BJ (cell line): ENCODE measurements around the gene PTPRK. TPM values are rescaled to one million over a fixed set of nuclear protein-coding genes. Genes with fewer than 3 reads are reported as not detected.

Experiments
- CTCF ChIA-PET: fragments of 350-600 bp; formaldehyde crosslinking; extraction: SDS; loops from one replicate; lab custom pipeline; 2021; ENCODE audit warnings: antibody characterized with exemption, inconsistent platforms; lab: Yijun Ruan, JAX
- POLR2A ChIA-PET: fragments of 300-600 bp; sonication (Branson Sonifier 250); formaldehyde crosslinking; extraction: SDS; loops from one replicate; lab custom pipeline; 2021; ENCODE audit warnings: antibody characterized with exemption; lab: Charles Lee
- DNase-seq: peaks from one replicate; pipeline ENCODE4 v3.0.0-alpha.2; 2011; ENCODE audit warnings: low read depth
- H3K27me3 ChIP-seq: 2 replicates; pipeline ENCODE4 v1.6.0; 2011; ENCODE audit warnings: low read length; ENCODE audit not compliant: control insufficient read depth, insufficient read depth
- H3K36me3 ChIP-seq: 2 replicates; pipeline ENCODE4 v1.5.1; 2011; ENCODE audit warnings: low read length; ENCODE audit not compliant: control insufficient read depth, insufficient read depth
- H3K4me3 ChIP-seq: 2 replicates; pipeline ENCODE4 v1.5.1; 2011; ENCODE audit warnings: low read depth, mild to moderate bottlenecking, control low read depth, low read length
- polyA plus RNA-seq: library from polyadenylated mRNA; depleted of rRNA; stranded (reverse); fragments of >200 nt; gene quantifications from 2 replicates; pipeline ENCODE4 v1.2.3, GENCODE V29; 2011
- TF ChIP-seq, protein P1 (sequence below): IDR thresholded peaks from 2 replicates; pipeline ENCODE4 v1.5.1; 2011; ENCODE audit warnings: low read depth, mild to moderate bottlenecking, control low read depth, inconsistent platforms, low read length, moderate library complexity; ENCODE audit not compliant: insufficient read depth

PTPRK gene
- polyA plus RNA-seq, 1 experiment, result 18.5 TPM

DNA sequence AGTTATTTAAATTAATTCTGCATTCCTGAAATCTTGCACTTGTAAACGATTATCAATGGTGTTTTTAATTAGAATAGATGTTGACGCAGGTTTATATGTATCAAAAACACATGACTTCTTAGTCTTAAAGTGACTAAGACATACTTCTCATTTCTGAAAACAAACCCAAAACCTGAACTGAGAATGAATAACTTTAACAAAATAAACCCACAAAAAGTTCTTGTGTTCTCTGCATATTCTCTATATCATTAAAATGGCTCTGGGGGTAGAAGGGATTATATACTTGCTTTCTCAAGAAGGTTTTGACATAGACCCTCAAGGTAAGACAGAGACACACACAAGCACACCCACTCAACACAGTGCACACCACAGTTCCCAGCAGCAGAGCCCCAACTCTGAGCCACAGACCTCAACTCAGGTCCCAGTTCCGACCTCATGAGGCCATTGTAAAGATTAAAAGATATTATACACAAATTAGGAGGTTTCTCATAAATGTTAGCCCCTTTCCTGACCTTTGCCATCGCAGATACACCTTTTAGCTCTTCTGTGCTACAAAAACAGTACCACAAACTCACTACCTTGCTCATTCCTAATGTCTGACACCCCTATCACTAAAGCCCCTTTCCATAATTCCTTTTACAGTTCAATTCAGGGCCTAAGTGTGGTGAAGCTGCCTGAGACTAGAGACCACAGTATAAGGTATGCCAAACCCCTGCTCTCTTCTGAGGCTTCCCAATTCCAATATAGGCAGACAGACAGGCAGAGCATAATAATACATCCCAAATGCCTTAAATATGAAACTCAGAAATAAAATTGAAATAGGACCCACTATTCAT is 267.8 kb downstream of the PTPRK start:
- H3K36me3 ChIP-seq, result no peaks in the 10 kb centered on the region
- ChIA-PET CTCF (interaction anchor here (0.6 kb wide), 1 partner anchor 10 kb away, joined by 3 read pairs; no protein-coding TSS in a partner anchor), POLR2A (no interaction called here)
- no peaks in the 10 kb centered on the region for H3K27me3 ChIP-seq
- TF ChIP-seq, protein P1, sequence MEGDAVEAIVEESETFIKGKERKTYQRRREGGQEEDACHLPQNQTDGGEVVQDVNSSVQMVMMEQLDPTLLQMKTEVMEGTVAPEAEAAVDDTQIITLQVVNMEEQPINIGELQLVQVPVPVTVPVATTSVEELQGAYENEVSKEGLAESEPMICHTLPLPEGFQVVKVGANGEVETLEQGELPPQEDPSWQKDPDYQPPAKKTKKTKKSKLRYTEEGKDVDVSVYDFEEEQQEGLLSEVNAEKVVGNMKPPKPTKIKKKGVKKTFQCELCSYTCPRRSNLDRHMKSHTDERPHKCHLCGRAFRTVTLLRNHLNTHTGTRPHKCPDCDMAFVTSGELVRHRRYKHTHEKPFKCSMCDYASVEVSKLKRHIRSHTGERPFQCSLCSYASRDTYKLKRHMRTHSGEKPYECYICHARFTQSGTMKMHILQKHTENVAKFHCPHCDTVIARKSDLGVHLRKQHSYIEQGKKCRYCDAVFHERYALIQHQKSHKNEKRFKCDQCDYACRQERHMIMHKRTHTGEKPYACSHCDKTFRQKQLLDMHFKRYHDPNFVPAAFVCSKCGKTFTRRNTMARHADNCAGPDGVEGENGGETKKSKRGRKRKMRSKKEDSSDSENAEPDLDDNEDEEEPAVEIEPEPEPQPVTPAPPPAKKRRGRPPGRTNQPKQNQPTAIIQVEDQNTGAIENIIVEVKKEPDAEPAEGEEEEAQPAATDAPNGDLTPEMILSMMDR, result no peak
- no peak for DNase-seq
- no peak overlapping the region for H3K4me3 ChIP-seq

DNA sequence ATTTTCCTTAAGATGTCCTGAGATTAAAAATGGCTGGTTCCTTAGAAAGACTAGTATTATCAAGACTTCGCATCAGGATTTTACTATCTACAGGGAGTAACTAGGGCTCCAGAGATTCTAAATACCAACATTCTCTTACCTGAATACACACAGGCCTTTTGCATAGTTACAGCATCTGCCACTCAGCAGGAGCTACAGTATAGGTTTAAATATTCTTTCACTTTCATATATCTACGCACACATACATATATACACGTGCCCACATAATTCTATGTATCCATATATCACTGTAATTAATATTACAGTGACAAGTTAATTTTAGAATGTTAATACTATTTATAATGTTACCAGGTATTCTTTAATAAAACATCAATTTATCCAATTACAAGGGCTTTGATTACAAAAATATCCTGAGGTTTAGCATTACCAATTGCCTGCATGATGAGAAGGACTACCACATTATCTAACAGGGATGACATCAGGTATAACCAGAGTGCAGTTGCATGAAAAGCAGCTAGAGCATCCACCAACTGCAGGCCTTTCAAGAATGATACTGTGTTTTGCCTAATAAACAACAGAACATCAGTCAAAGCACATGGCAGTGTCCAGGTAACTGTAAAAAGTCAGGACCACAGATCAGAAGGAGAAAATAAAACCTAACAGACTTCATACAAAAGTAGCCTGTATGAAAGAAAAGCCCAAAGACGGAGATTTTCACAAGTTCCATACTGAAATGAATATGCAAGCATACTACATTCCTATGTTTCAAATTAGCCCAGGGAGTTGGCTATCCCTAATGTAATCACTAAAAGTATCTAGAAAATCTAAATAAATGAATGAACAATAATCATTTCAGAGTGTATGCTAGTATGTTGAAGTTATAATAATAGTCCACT is 268.7 kb downstream of the PTPRK start:
- TF ChIP-seq, protein P1, result no peak
- no peaks in the 10 kb centered on the region for H3K27me3 ChIP-seq
- POLR2A ChIA-PET, result no interaction called here
- no peak for DNase-seq
- no peak overlapping the region for H3K4me3 ChIP-seq
- CTCF ChIA-PET, result no interaction called here
- no peaks in the 10 kb centered on the region for H3K36me3 ChIP-seq

DNA sequence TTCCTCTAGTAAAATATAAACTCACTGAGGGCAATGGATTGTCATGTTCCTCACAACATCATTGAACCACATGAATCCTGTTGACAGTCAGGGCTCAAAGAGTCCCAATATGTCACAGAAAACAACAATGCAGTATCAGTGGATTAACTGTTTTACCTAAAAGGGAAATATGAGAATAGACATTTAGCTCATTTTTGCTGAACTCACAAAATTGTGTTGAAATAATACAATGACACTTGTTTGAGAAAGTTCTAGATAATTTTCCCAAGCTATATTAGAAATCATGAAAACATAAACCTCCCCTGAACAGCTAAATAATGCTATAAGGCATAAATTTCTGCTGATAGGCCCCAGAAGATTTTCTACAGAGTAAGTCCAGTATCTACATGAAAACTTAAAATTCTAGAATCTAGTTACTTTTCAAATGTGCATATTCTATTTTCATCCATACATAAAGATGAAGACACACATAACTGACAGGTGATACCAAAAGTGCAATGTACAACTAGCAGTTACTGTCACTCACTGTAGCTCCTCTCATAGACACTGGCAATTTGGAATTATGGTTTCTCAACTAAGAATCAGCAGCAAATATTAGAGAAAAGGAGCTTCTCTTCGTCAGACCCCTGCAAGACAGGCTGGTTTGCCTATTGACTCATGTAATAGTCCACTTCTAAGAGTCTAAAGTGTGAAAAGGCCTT is 269.9 kb downstream of the PTPRK start:
- CTCF ChIA-PET, result no interaction called here
- Histone ChIP-seq H3K27me3 (no peaks in the 10 kb centered on the region), H3K4me3 (no peak overlapping the region), H3K36me3 (no peaks in the 10 kb centered on the region)
- POLR2A ChIA-PET, result no interaction called here
- no peak for DNase-seq
- TF ChIP-seq, protein P1, result no peak

DNA sequence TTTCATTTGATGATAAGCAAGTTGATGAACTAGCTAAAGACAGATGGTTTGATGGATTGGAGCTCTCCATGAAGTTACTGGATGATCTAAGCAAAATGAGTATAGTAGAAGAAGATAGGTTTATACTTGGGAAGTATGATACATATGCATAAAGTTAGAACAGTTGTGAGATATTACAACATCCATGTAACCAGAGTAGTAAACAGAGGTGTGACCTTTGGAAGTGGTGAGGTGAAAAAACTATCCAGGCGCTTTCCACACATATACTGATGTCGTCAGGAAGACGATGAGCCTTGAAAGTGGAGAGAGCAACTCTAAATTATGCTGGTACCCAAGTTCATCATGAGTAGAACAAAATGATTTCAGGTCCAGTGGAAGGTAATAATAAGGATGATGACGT is 271.0 kb downstream of the PTPRK start:
- Histone ChIP-seq H3K27me3 (no peaks in the 10 kb centered on the region), H3K36me3 (no peaks in the 10 kb centered on the region), H3K4me3 (no peak overlapping the region)
- ChIA-PET POLR2A (no interaction called here), CTCF (no interaction called here)
- TF ChIP-seq, protein P1, result no peak
- no peak for DNase-seq
